ENCODE measurements around the gene CYP27B1.

DNA sequence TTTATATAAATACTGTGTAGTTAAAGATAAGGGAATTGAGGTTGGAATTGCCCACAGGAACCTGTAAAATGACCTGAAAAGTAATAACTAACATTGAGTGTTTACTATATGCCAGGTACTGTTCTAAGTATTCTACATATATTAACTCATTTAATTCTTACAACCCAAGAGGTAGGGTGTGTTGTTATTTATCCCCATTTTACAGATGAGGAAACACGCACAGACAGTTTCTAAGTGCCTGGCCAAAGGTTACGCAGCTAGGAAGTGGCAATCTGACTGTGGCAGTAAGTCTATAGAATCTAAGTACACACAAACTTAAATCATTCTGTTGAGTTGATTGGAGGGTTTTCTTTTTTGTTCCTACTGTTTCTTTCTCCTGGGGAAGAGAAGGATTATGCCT is 23.1 kb downstream of the CYP27B1 start:
- TF ChIP-seq POLR2A (IDR thresholded peaks at IDR 0.05) = no peak
- TF ChIP-seq, protein P1, sequence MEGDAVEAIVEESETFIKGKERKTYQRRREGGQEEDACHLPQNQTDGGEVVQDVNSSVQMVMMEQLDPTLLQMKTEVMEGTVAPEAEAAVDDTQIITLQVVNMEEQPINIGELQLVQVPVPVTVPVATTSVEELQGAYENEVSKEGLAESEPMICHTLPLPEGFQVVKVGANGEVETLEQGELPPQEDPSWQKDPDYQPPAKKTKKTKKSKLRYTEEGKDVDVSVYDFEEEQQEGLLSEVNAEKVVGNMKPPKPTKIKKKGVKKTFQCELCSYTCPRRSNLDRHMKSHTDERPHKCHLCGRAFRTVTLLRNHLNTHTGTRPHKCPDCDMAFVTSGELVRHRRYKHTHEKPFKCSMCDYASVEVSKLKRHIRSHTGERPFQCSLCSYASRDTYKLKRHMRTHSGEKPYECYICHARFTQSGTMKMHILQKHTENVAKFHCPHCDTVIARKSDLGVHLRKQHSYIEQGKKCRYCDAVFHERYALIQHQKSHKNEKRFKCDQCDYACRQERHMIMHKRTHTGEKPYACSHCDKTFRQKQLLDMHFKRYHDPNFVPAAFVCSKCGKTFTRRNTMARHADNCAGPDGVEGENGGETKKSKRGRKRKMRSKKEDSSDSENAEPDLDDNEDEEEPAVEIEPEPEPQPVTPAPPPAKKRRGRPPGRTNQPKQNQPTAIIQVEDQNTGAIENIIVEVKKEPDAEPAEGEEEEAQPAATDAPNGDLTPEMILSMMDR (IDR thresholded peaks at IDR 0.05) = no peak

Measured in uterus (tissue), 2 donors.